Tibial nerve (tissue), 4 donors: ENCODE results near the gene ADORA1.

Experiments used
- CTCF ChIP-seq, 5 experiments: fragments of 200-600 bp in 3 of 5; fragments of 450-650 bp in 2 of 5; sonication (generic) in 3 of 5; IDR thresholded peaks; one replicate each; pipeline ENCODE4 v1.5.1; 2016 to 2019; ENCODE audit warnings: antibody characterized with exemption in 5 of 5, mild to moderate bottlenecking in 3 of 5, moderate library complexity in 2 of 5
- EP300 ChIP-seq, 2 donors: sonication (generic); formaldehyde crosslinking; IDR thresholded peaks; one replicate each; pipeline ENCODE4 v1.6.1; 2017; ENCODE audit warnings: antibody characterized with exemption in 2 of 2, mild to moderate bottlenecking in 1 of 2
- POLR2A ChIP-seq, 2 donors: fragments of 450-650 bp; IDR thresholded peaks; one replicate each; pipeline ENCODE4 v1.6.1; 2017; ENCODE audit warnings: antibody characterized with exemption in 2 of 2, mild to moderate bottlenecking in 2 of 2, moderate library complexity in 2 of 2

- TF ChIP-seq CTCF (IDR thresholded peaks at IDR 0.05), result no peak
- no peak for TF ChIP-seq POLR2A (IDR thresholded peaks at IDR 0.05)
- no peak for TF ChIP-seq EP300 (IDR thresholded peaks at IDR 0.05)
Observed at GRCh38 chr1:203128716-203129500, 1.4 kb downstream of the ADORA1 start.
